Brain microvascular endothelial cell (primary cell): Measurements from ENCODE around the gene ZNF142.

Experiments
- DNase-seq: peaks from one replicate; pipeline ENCODE4 v3.0.0-alpha.2; 2020
- H3K27ac ChIP-seq: fragments of 250-450 bp; sonication (Bioruptor Pico); 2 replicates; pipeline ENCODE4 v1.5.1; 2020; ENCODE audit warnings: mild to moderate bottlenecking, moderate library complexity
- H3K27me3 ChIP-seq: fragments of 250-450 bp; sonication (Bioruptor Pico); replicated peaks from 2 replicates; pipeline ENCODE4 v1.5.1; 2020; ENCODE audit warnings: mild to moderate bottlenecking
- H3K36me3 ChIP-seq: fragments of 250-450 bp; sonication (Bioruptor Pico); replicated peaks from 2 replicates; pipeline ENCODE4 v1.5.1; 2020; ENCODE audit warnings: mild to moderate bottlenecking
- H3K4me3 ChIP-seq: 2 replicates; pipeline ENCODE4 v1.5.1; 2011; ENCODE audit warnings: low read depth, mild to moderate bottlenecking, control low read depth, low read length, moderate library complexity
- in situ Hi-C: cut with HindIII; loops from 2 replicates; pipeline ENCODE4 v1.10.0; 2017; ENCODE audit warnings: low sequenced_read_pairs, low pct_ligation_motif_present
- TF ChIP-seq, protein P1 (sequence below): IDR thresholded peaks from 2 replicates; pipeline ENCODE4 v1.5.1; 2011; ENCODE audit warnings: low read depth, mild to moderate bottlenecking, moderate library complexity, low read length, control low read depth, inconsistent platforms; ENCODE audit errors: missing control alignments

Gene ZNF142

DNA sequence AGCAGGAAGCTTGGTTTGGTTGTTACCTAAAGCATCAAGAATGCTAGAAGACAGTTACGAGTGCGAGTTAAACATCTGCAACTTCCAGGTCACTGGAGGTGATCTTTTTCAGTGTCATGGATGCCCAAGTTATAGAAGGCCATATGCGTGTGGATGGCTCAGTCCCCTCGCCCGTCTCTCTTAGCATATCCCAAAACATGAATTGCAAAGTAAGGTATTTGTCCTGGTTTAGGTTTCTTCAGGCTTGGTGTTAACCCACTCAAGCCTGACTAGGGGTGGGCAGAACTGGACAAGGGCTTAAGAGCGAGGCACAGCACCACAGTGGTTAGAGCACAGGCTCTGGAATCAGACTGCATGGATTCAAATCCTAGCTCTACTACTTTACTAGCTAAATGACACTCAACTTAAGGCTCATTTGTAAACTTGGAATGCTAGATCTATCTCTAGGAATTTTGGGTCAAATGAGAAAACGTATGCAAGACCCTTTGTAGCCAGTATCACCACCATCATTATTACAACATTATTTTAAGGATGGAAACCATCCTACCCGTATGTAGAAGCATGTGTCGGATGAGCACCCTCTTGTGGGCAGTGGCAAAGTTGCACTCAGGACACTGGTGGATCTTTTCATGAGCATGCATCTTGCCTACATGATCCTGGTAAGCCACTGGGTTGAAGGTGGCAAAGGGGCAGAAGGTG lies 11.2 kb downstream of the ZNF142 start:
- no peak overlapping the region for H3K27ac ChIP-seq
- H3K4me3 ChIP-seq = no peak overlapping the region
- TF ChIP-seq, protein P1, sequence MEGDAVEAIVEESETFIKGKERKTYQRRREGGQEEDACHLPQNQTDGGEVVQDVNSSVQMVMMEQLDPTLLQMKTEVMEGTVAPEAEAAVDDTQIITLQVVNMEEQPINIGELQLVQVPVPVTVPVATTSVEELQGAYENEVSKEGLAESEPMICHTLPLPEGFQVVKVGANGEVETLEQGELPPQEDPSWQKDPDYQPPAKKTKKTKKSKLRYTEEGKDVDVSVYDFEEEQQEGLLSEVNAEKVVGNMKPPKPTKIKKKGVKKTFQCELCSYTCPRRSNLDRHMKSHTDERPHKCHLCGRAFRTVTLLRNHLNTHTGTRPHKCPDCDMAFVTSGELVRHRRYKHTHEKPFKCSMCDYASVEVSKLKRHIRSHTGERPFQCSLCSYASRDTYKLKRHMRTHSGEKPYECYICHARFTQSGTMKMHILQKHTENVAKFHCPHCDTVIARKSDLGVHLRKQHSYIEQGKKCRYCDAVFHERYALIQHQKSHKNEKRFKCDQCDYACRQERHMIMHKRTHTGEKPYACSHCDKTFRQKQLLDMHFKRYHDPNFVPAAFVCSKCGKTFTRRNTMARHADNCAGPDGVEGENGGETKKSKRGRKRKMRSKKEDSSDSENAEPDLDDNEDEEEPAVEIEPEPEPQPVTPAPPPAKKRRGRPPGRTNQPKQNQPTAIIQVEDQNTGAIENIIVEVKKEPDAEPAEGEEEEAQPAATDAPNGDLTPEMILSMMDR = peak; percentile 89
- DNase-seq = peak; percentile 72
- H3K27me3 ChIP-seq = no peaks in the 10 kb centered on the region
- peaks cover 74% of the 10 kb centered on the region for H3K36me3 ChIP-seq
- in situ Hi-C loops = no loop called here

DNA sequence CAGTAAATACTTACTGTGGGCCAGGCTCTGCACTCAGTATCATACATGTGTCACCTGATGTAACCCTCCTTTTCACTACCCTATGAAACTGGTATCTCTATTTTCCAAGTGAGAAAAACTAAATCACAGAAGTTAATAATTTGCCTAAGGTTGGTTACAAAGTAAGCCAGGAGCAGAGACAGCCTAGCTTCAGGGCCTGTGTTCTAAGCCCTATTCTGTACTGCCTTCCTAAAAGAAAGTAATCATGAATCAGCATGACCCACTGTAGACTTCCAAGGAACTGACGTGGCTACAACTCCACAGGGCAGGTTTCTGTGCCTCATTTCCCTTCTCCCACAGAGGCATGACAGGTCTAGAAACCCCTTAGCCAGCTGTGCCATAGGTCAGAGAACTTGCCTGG lies 14.3 kb downstream of the ZNF142 start:
- peaks cover 80% of the 10 kb centered on the region for H3K36me3 ChIP-seq
- DNase-seq = peak; percentile 8
- H3K4me3 ChIP-seq = no peak overlapping the region
- no peaks in the 10 kb centered on the region for H3K27me3 ChIP-seq
- H3K27ac ChIP-seq = peak overlapping the region; percentile 53
- TF ChIP-seq, protein P1 = no peak
- in situ Hi-C loops = no loop called here

DNA sequence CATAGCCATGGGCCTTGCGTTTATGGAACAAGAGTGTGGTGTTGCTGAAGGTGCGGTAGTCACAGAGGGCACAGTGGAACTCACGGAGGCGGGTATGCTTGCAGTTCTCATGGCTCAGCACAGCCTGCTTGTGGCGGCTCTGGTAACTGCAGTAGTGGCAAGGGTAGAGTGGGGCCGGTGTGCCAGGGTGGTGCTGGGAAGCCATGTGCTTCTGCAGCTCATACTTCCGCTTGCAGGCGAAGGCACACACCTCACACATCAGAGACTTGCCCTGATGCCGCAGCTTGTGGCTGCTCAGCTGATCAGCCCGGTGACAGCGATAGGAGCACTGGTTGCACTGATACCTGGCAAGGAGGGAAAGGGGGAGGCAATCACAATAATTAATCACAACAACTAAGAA lies 14.7 kb downstream of the ZNF142 start:
- DNase-seq = no peak
- TF ChIP-seq, protein P1 = peak; percentile 5
- in situ Hi-C loops = no loop called here
- H3K27ac ChIP-seq = peak overlapping the region; percentile 53
- no peak overlapping the region for H3K4me3 ChIP-seq
- H3K36me3 ChIP-seq = peaks cover 81% of the 10 kb centered on the region
- H3K27me3 ChIP-seq = no peaks in the 10 kb centered on the region

DNA sequence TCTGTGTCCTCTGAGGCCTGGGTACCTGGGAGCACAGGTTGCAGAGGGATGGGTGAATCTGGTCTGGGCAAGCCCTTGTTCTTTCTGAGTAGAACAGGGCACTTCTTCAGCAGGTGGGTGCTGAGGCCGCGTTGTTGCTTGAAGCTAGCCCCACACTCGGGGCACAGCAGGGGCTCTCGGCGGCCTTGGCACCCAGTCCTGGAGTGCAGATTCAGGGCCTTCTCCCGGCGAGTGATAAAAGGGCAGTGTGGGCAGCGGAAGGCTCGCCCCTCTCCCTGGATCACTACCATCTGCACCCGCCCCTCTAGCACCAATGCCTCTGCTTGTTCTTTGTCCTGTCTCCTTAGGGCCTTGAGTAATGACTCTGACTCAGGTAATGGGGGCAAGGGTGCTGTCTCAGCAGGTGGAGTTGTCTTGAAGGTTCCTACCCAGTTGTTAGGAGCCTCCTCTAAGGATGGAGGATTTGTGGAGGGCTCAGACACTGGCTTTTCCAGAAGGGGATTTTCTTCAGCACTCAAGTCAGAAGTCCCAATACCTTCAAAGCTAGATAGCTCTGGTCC lies 15.6 kb downstream of the ZNF142 start:
- Histone ChIP-seq H3K36me3 (peaks cover 77% of the 10 kb centered on the region), H3K4me3 (no peak overlapping the region), H3K27ac (no peak overlapping the region), H3K27me3 (no peaks in the 10 kb centered on the region)
- in situ Hi-C loops = no loop called here
- DNase-seq = no peak
- TF ChIP-seq, protein P1 = no peak

DNA sequence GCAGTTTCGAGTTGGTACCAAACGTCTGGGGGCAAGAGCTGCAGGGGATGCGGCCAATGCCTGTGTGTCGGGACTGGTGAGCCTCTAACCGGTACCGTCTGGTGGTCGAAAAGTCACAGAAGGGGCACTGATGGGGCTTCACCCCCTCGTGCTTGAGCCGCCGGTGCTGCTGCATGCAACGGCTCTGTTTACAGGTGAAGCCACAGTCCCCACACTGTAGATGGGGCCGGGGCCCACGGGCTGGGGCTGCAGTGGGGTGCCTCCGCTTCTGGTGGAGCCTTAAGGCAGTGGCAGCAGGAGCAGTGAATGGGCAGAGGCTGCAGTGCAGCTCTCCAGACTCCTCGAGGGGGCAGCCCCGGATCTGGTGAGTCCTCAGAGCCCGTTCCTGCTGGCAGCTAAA lies 16.6 kb downstream of the ZNF142 start:
- TF ChIP-seq, protein P1 = no peak
- Histone ChIP-seq H3K27me3 (no peaks in the 10 kb centered on the region), H3K27ac (no peak overlapping the region), H3K36me3 (peaks cover 77% of the 10 kb centered on the region), H3K4me3 (no peak overlapping the region)
- in situ Hi-C loops = no loop called here
- no peak for DNase-seq
